Fibroblast of lung (primary cell): ENCODE measurements around the gene BGLAP. TPM values are rescaled to one million over a fixed set of nuclear protein-coding genes. Genes with fewer than 3 reads are reported as not detected.
A peak's percentile ranks its signal among the peaks of the same experiment; 100 is the strongest.

Experiments
- DNase-seq, 2 donors: peaks; one replicate each; pipeline versions ENCODE4 v3.0.0 to v3.0.0-alpha.2; 2010; ENCODE audit warnings: low read depth in 2 of 2
- H2AFZ ChIP-seq: 2 replicates; pipeline ENCODE4 v1.5.1; 2012; ENCODE audit warnings: low read length, control low read depth, inconsistent platforms
- H3K27ac ChIP-seq: 2 replicates; pipeline ENCODE4 v1.5.1; 2011; ENCODE audit warnings: low read length, control low read depth; ENCODE audit not compliant: insufficient read depth
- H3K27me3 ChIP-seq: 2 replicates; pipeline ENCODE4 v1.5.1; 2011; ENCODE audit warnings: mild to moderate bottlenecking, low read length; ENCODE audit not compliant: control insufficient read depth, insufficient read depth
- H3K36me3 ChIP-seq: 2 replicates; pipeline ENCODE4 v1.5.1; 2011; ENCODE audit warnings: low read length; ENCODE audit not compliant: control insufficient read depth, insufficient read depth
- H3K4me1 ChIP-seq: 2 replicates; pipeline ENCODE4 v1.5.1; 2011; ENCODE audit warnings: low read length; ENCODE audit not compliant: control insufficient read depth, insufficient read depth; ENCODE audit errors: extremely low read depth
- H3K4me2 ChIP-seq: 2 replicates; pipeline ENCODE4 v1.5.1; 2011; ENCODE audit warnings: low read length, control low read depth; ENCODE audit not compliant: insufficient read depth; ENCODE audit errors: extremely low read depth
- H3K4me3 ChIP-seq, 4 experiments: fragments of 200-600 bp in 1 of 4; sonication (generic) in 1 of 4; replicated peaks in 1 of 4; 2 replicates each; pipeline ENCODE4 v1.5.1; 2011 to 2016; ENCODE audit warnings: low read length in 4 of 4, low read depth in 3 of 4, mild to moderate bottlenecking in 3 of 4, control low read depth in 2 of 4, inconsistent platforms in 1 of 4, mixed read lengths in 1 of 4; ENCODE audit not compliant: insufficient read depth in 1 of 4; ENCODE audit errors: control extremely low read depth in 1 of 4
- H3K79me2 ChIP-seq: 2 replicates; pipeline ENCODE4 v1.5.1; 2012; ENCODE audit warnings: mild to moderate bottlenecking, low read length, inconsistent platforms; ENCODE audit not compliant: control insufficient read depth, insufficient read depth
- H3K9ac ChIP-seq: 2 replicates; pipeline ENCODE4 v1.5.1; 2011; ENCODE audit warnings: mild to moderate bottlenecking, low read length, control low read depth; ENCODE audit not compliant: insufficient read depth
- H3K9me3 ChIP-seq: 2 replicates; pipeline ENCODE4 v1.5.1; 2012; ENCODE audit warnings: low read depth, low read length; ENCODE audit not compliant: control insufficient read depth, insufficient read depth
- H4K20me1 ChIP-seq: 2 replicates; pipeline ENCODE4 v1.5.1; 2011; ENCODE audit warnings: low read length; ENCODE audit not compliant: control insufficient read depth, insufficient read depth; ENCODE audit errors: extremely low read depth
- EZH2 ChIP-seq: IDR thresholded peaks from 2 replicates; pipeline ENCODE4 v1.5.1; 2012; ENCODE audit warnings: low read length, control low read depth, mild to moderate bottlenecking; ENCODE audit errors: missing control alignments
- polyA plus RNA-seq, 2 donors: library from polyadenylated mRNA; depleted of rRNA in 1 of 2; stranded (reverse) in 1 of 2; unstranded in 1 of 2; fragments of >200 nt; gene quantifications; 2 replicates each; pipeline ENCODE4 v1.2.1, GENCODE V29; 2011 to 2012; ENCODE audit warnings: missing spikeins in 1 of 2
- total RNA-seq: library from RNA; depleted of rRNA; stranded (reverse); fragments of >200 nt; gene quantifications from 2 replicates; pipeline ENCODE4 v1.2.1, GENCODE V29; 2014
- TF ChIP-seq, protein P1 (sequence below), 2 donors: IDR thresholded peaks in 1 of 2; conservative IDR thresholded peaks in 1 of 2; 1 replicate in 1 of 2; 2 replicates in 1 of 2; pipeline ENCODE4 v1.5.1; 2011 to 2012; ENCODE audit warnings: low read length in 2 of 2, control low read depth in 1 of 2, inconsistent platforms in 1 of 2, low read depth in 1 of 2, mild to moderate bottlenecking in 1 of 2

Gene BGLAP
- total and polyA plus RNA-seq, 2 donors (not counting 1 experiment from before 2014, with no cell fraction given) = 0.34 to 0.50 TPM

GRCh38 chr1:156246241-156246780 is 4.3 kb downstream of the BGLAP start:
- Histone ChIP-seq H4K20me1 (no peaks in the 10 kb centered on the region), H2AFZ (no peak overlapping the region), H3K27me3 (peaks cover 10% of the 10 kb centered on the region), H3K36me3 (peaks cover 10% of the 10 kb centered on the region), H3K4me3 (no peak overlapping the region), H3K79me2 (no peaks in the 10 kb centered on the region), H3K4me2 (peak overlapping the region; percentile 62), H3K9me3 (no peaks in the 10 kb centered on the region), H3K27ac (no peak overlapping the region), H3K9ac (no peak overlapping the region), H3K4me1 (peaks cover 3% of the 10 kb centered on the region)
- TF ChIP-seq, protein P1, sequence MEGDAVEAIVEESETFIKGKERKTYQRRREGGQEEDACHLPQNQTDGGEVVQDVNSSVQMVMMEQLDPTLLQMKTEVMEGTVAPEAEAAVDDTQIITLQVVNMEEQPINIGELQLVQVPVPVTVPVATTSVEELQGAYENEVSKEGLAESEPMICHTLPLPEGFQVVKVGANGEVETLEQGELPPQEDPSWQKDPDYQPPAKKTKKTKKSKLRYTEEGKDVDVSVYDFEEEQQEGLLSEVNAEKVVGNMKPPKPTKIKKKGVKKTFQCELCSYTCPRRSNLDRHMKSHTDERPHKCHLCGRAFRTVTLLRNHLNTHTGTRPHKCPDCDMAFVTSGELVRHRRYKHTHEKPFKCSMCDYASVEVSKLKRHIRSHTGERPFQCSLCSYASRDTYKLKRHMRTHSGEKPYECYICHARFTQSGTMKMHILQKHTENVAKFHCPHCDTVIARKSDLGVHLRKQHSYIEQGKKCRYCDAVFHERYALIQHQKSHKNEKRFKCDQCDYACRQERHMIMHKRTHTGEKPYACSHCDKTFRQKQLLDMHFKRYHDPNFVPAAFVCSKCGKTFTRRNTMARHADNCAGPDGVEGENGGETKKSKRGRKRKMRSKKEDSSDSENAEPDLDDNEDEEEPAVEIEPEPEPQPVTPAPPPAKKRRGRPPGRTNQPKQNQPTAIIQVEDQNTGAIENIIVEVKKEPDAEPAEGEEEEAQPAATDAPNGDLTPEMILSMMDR (conservative IDR thresholded peaks at IDR 0.05 in 1 of 2, IDR thresholded peaks at IDR 0.05 in 1 of 2; ENCODE audit: low read depth in 1 of 2, low read length in 2 of 2) = no peak
- no peak for TF ChIP-seq EZH2
- DNase-seq = no peak

GRCh38 chr1:156246781-156247459 is 4.9 kb downstream of the BGLAP start:
- Histone ChIP-seq H3K27ac (no peak overlapping the region), H3K27me3 (peaks cover 10% of the 10 kb centered on the region), H3K4me2 (no peak overlapping the region), H3K9me3 (no peaks in the 10 kb centered on the region), H2AFZ (no peak overlapping the region), H3K79me2 (no peaks in the 10 kb centered on the region), H3K4me3 (no peak overlapping the region), H3K4me1 (peaks cover 3% of the 10 kb centered on the region), H3K36me3 (peaks cover 12% of the 10 kb centered on the region), H4K20me1 (no peaks in the 10 kb centered on the region), H3K9ac (no peak overlapping the region)
- TF ChIP-seq, protein P1 (conservative IDR thresholded peaks at IDR 0.05 in 1 of 2, IDR thresholded peaks at IDR 0.05 in 1 of 2; ENCODE audit: low read depth in 1 of 2, low read length in 2 of 2) = no peak
- TF ChIP-seq EZH2 = no peak
- no peak for DNase-seq

DNA sequence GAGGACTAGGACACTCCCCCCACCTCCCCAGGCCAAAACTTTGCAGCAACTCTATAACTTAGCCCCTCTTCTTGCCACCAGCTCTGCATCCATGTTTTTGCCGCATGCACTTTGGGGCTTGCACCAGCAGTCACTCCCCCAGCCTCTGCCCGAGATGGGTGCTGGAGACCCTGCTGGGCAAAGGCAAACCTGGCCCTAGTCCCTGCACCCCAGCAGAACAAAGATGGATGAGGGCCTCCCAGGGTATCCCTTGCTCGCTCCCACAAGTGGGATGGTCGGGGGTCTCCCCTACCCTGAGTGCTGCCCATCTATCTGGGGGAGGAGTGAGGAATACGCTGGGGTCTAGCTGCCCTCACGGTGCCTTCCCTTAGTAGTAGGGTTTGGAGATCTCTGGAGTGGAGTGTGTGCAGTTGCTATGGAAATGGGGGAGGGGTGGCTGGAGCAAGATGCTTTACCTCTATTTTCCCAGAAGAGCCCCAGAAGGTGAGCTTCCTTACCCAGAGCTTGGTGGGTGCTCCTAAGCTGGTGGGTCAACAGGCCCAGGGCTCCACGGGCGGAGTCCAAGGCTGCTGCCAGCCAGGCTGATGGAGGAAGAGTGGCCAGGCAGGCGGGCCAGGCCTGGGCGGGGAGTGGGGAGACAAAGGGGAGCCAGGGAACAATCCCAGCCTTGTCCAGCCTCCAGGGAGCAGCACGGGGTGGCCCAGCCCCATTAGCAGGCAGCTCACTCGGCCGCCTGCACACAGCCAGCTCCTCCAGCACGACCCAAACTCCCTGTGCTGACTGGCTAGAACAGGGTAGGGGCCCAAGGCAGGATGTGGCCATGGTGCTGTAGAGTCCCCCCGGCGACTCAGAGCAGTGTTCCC is 5.7 kb downstream of the BGLAP start, which contains the start of gene PAQR6:
Gene PAQR6, minus strand, starts transcription at position 597 of the 863 bp plus-strand sequence. CDS start 1,325 bp downstream, outside the sequence.
- Histone ChIP-seq H3K9ac (no peak within 1 kb of the TSS), H4K20me1 (no peaks in the 10 kb centered on the region), H3K27me3 (peaks cover 10% of the 10 kb centered on the region), H3K4me3 (no peak within 1 kb of the TSS), H3K79me2 (no peaks in the 10 kb centered on the region), H3K36me3 (peaks cover 12% of the 10 kb centered on the region), H3K4me1 (peaks cover 3% of the 10 kb centered on the region), H3K27ac (no peak within 1 kb of the TSS), H3K4me2 (no peak within 1 kb of the TSS), H3K9me3 (no peaks in the 10 kb centered on the region), H2AFZ (no peak within 1 kb of the TSS)
- TF ChIP-seq, protein P1 (conservative IDR thresholded peaks at IDR 0.05 in 1 of 2, IDR thresholded peaks at IDR 0.05 in 1 of 2; ENCODE audit: low read depth in 1 of 2, low read length in 2 of 2) = no peak
- TF ChIP-seq EZH2 = no peak
- no peak for DNase-seq
